K562 (cell line): ENCODE data around the gene TBXA2R.

ENCODE experiments used
- CSDE1 ChIP-seq, 2 experiments: fragments of 450-650 bp; IDR thresholded peaks; 2 replicates each; pipeline ENCODE4 v1.6.1; 2016; ENCODE audit warnings: mild to moderate bottlenecking in 1 of 2
- E2F4 ChIP-seq: sonication (generic); formaldehyde crosslinking; IDR thresholded peaks from 2 replicates; pipeline ENCODE4 v1.8.0; 2022; ENCODE audit warnings: mild to moderate bottlenecking, low read depth, missing genetic modification reagents
- HMBOX1 ChIP-seq: sonication (generic); IDR thresholded peaks from 2 replicates; pipeline ENCODE4 v1.6.1; 2016
- KDM4B ChIP-seq, 2 experiments: fragments of 450-650 bp in 1 of 2; sonication (generic) in 1 of 2; IDR thresholded peaks; 2 replicates each; pipeline ENCODE4 v1.6.1; 2016 to 2017; ENCODE audit warnings: borderline replicate concordance in 2 of 2, antibody characterized with exemption in 1 of 2, low read depth in 1 of 2, mild to moderate bottlenecking in 1 of 2
- MAX ChIP-seq: sonication (generic); formaldehyde crosslinking; IDR thresholded peaks from 2 replicates; pipeline ENCODE4 v1.9.0; 2022; ENCODE audit warnings: mild to moderate bottlenecking, missing genetic modification reagents
- MED1 ChIP-seq: sonication (generic); formaldehyde crosslinking; IDR thresholded peaks from 2 replicates; pipeline ENCODE4 v1.8.1; 2023; ENCODE audit warnings: missing genetic modification reagents, borderline replicate concordance
- MEF2A ChIP-seq: IDR thresholded peaks from 2 replicates; pipeline ENCODE4 v1.6.1; 2011; ENCODE audit warnings: low read depth, mild to moderate bottlenecking, low read length, moderate library complexity; ENCODE audit not compliant: control insufficient read depth
- MITF ChIP-seq: IDR thresholded peaks from 2 replicates; pipeline ENCODE4 v1.6.1; 2014; ENCODE audit warnings: antibody characterized with exemption
- POLR2A ChIP-seq: fragments of 450-650 bp; conservative IDR thresholded peaks from 2 replicates; pipeline ENCODE4 v1.6.1; 2016
- ZNF143 ChIP-seq: sonication (generic); formaldehyde crosslinking; IDR thresholded peaks from 2 replicates; pipeline ENCODE4 v1.9.0; 2022; ENCODE audit warnings: mild to moderate bottlenecking, missing genetic modification reagents
- ZNF384 ChIP-seq: IDR thresholded peaks from 2 replicates; pipeline ENCODE4 v1.6.1; 2012; ENCODE audit warnings: low read depth, low read length, improper control_type of control experiment

GRCh38 chr19:3648037-3648905, 41.6 kb upstream of the TBXA2R start:
- no peak for TF ChIP-seq HMBOX1
- no peak for TF ChIP-seq E2F4
- no peak for TF ChIP-seq MEF2A
- TF ChIP-seq MITF = no peak
- no peak for TF ChIP-seq MAX (CRISPR knock-in tag)
- no peak for TF ChIP-seq POLR2A
- TF ChIP-seq CSDE1 (IDR thresholded peaks at IDR 0.05) = no peak
- no peak for TF ChIP-seq ZNF143 (CRISPR knock-in tag)
- no peak for TF ChIP-seq KDM4B (IDR thresholded peaks at IDR 0.05; ENCODE audit: borderline replicate concordance in 2 of 2, low read depth in 1 of 2)
- no peak for TF ChIP-seq ZNF384
- TF ChIP-seq MED1 (CRISPR knock-in tag) = no peak
